T follicular helper cell (primary cell): ENCODE measurements around the gene CAVIN2.

Source experiments
- DNase-seq: peaks from one replicate; pipeline ENCODE4 v3.0.0-alpha.2; 2020; ENCODE audit warnings: low read depth

CAVIN2 gene

DNA sequence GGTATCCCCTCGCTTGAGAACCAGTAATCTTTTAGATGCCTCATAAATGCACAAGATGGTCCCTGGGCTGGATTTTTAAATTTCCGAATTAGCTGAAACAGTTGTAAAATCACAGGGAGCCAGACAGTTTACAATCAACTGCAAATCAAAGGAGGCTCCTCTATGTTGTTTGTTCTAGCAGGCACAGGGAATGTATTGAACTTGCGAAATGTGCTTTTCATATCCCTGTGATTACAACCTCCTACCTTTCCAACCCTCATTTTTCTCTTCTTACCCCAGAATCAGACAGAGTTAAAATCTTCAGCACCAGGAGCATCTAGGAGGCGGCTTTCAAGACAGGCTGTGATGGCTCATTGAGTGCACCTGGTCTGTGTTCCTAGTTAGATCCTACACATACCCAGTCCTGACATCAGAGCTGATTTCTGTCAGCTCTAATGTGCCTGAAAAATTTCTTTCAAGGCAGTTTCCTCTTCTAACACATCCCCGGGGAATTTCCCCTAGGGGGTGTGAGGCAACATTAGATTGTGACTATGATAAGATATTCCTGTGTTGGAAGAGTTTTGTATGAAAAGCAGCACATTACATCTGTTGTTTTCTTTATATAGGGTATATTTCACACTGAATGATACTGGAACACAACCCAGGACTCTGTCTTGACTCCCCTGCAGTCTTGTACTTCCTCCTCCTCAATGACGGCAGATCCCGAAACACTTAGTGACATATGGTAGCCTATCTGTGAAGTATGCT lies 17.9 kb upstream of the CAVIN2 start:
- DNase-seq: no peak

- DNase-seq: no peak
Observed at GRCh38 chr2:191863988-191864387, 17.1 kb upstream of the CAVIN2 start.

- no peak for DNase-seq
Observed at GRCh38 chr2:191862156-191862775, 15.4 kb upstream of the CAVIN2 start.

- no peak for DNase-seq
Observed at GRCh38 chr2:191860760-191861466, 14.0 kb upstream of the CAVIN2 start.

- no peak for DNase-seq
Observed at GRCh38 chr2:191859681-191860080, 12.8 kb upstream of the CAVIN2 start.

DNA sequence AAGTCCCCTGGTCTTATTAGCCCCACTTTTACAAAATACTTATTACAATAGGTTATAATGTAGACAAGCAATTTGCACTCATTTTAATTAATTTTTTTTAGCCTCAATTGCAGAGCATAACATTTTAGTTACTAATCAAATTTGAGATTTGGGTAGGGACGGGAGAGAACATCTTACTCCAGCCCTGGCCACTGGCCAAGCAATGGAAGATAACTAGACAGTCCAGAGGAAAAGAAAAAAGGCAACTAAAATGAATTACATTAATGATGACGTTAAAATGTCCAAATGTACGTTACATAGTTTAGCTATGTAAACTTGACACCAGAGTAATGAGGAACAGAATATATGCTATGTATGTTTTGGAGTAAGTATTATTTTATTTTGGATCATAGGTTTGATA lies 11.0 kb upstream of the CAVIN2 start:
- DNase-seq: no peak

- DNase-seq: no peak
Observed at GRCh38 chr2:191857259-191857805, 10.4 kb upstream of the CAVIN2 start.

- DNase-seq: no peak
Observed at GRCh38 chr2:191856111-191856876, 9.4 kb upstream of the CAVIN2 start.

- no peak for DNase-seq
Observed at GRCh38 chr2:191855382-191855781, 8.5 kb upstream of the CAVIN2 start.

- no peak for DNase-seq
Observed at GRCh38 chr2:191854382-191855372, 7.8 kb upstream of the CAVIN2 start.

- DNase-seq: no peak
Observed at GRCh38 chr2:191853843-191854242, 7.0 kb upstream of the CAVIN2 start.

- DNase-seq: no peak
Observed at GRCh38 chr2:191851158-191851557, 4.3 kb upstream of the CAVIN2 start.

- no peak for DNase-seq
Observed at GRCh38 chr2:191848771-191849767, 2.2 kb upstream of the CAVIN2 start.

GRCh38 chr2:191847764-191848163 lies 876 bp upstream of the CAVIN2 start:
- no peak for DNase-seq

- DNase-seq: no peak
Observed at GRCh38 chr2:191845876-191846514, 893 bp downstream of the CAVIN2 start.

DNA sequence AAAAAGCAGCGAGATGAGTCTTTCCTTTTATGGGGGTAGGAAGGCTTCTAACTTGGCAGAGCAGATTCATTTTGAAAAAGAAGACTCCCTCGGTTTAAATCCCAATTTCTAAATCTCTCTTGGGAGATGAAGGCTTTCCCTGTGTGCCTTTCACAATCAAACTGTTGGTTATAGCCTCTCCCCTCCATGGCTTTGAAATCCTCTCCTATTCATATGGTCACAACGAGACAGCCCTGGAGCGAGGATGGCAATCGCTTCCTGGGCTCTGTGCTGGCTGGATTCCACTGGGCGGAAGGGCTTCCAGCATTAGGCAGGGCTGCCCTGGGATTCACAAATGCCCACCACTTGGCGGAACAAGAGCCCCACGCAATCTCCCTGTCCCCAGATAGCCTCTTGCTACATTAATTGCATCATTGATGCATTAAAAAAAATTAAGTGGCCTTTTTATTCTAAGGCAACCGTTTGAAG lies 1.6 kb downstream of the CAVIN2 start:
- DNase-seq: no peak

- DNase-seq: no peak
Observed at GRCh38 chr2:191844706-191845105, 2.2 kb downstream of the CAVIN2 start.

DNA sequence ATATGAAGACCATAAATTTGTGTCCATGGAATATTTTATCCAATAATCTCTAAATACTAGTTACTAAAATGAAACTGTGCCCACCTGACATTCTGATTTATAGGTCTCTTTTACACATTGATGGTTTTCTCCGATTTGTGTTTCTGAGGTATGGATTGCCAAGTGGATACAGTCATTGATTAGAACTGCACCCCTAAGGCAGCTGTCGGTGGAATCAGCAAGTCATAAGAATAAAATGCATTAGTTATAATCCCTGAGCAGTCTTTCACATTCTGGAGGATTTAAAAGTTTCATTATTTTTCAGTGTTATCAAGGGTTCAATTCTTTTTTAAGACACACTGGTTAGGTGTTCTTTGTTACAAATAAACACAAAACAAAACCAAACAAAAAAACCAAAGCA lies 6.0 kb downstream of the CAVIN2 start:
- DNase-seq: no peak
